IMR-90 (cell line): ENCODE results near the gene CENATAC. TPM values are rescaled to one million over a fixed set of nuclear protein-coding genes. Genes with fewer than 3 reads are reported as not detected.
A peak's percentile ranks its signal among the peaks of the same experiment; 100 is the strongest.

Experiments
- ATAC-seq: fragments of 200-7000 bp; cut with Tn5 transposase; 2 replicates; pipeline ENCODE4 v1.9.1; 2020; ENCODE audit warnings: low read depth, mild to moderate bottlenecking, moderate library complexity
- BruUV-seq: library from RNA; stranded (reverse); fragments of 400-500 nt; replicated peaks from 2 replicates; lab custom pipeline; 2021; lab: Mats Ljungman, UMichigan
- CTCF ChIA-PET: fragments of 300-600 bp; formaldehyde crosslinking; extraction: SDS; loops from one replicate; lab custom pipeline; 2021; ENCODE audit warnings: antibody characterized with exemption; lab: Yijun Ruan, JAX
- POLR2A ChIA-PET: fragments of 300-600 bp; sonication (Branson Sonifier 250); formaldehyde crosslinking; loops from one replicate; lab custom pipeline; 2022; ENCODE audit warnings: antibody characterized with exemption; ENCODE audit not compliant: unreplicated experiment; lab: Charles Lee
- DNase-seq: peaks from one replicate; pipeline ENCODE4 v3.0.0; 2013
- H2AFZ ChIP-seq: replicated peaks from 2 replicates; pipeline ENCODE3; 2013; ENCODE audit warnings: low read length, mild to moderate bottlenecking; ENCODE audit not compliant: poor library complexity
- H2AK5ac ChIP-seq: 2 replicates; pipeline ENCODE4 v1.6.1; 2013; ENCODE audit warnings: low read depth, low read length, inconsistent platforms
- H2AK9ac ChIP-seq: replicated peaks from 2 replicates; pipeline ENCODE3; 2013; ENCODE audit warnings: mild to moderate bottlenecking, low read depth, low read length, moderate library complexity; ENCODE audit not compliant: poor library complexity
- H2BK120ac ChIP-seq: 2 replicates; pipeline ENCODE4 v1.6.1; 2013; ENCODE audit warnings: low read depth, low read length, inconsistent platforms
- H2BK15ac ChIP-seq: 3 replicates; pipeline ENCODE4 v1.6.1; 2013; ENCODE audit warnings: low read depth, low read length, inconsistent platforms
- H2BK20ac ChIP-seq: 2 replicates; pipeline ENCODE4 v1.6.1; 2013; ENCODE audit warnings: low read depth, mild to moderate bottlenecking, inconsistent platforms, low read length, moderate library complexity
- H2BK5ac ChIP-seq: 2 replicates; pipeline ENCODE4 v1.6.1; 2013; ENCODE audit warnings: mild to moderate bottlenecking, low read depth, low read length, inconsistent platforms; ENCODE audit not compliant: poor library complexity, severe bottlenecking
- H3K14ac ChIP-seq: replicated peaks from 2 replicates; pipeline ENCODE4 v1.6.1; 2013; ENCODE audit warnings: low read depth, low read length, inconsistent platforms
- H3K18ac ChIP-seq: 2 replicates; pipeline ENCODE4 v1.6.1; 2013; ENCODE audit warnings: low read depth, low read length, control low read depth
- H3K23ac ChIP-seq: 2 replicates; pipeline ENCODE4 v1.6.1; 2013; ENCODE audit warnings: low read depth, low read length, inconsistent platforms
- H3K27ac ChIP-seq: 2 replicates; pipeline ENCODE4 v1.5.1; 2013; ENCODE audit warnings: mild to moderate bottlenecking, control low read depth, low read length; ENCODE audit not compliant: insufficient read depth
- H3K27me3 ChIP-seq: 2 replicates; pipeline ENCODE4 v1.6.1; 2013; ENCODE audit warnings: low read length; ENCODE audit not compliant: control insufficient read depth, insufficient read depth
- H3K36me3 ChIP-seq: 2 replicates; pipeline ENCODE4 v1.6.1; 2013; ENCODE audit warnings: low read length, mixed read lengths; ENCODE audit not compliant: control insufficient read depth, insufficient read depth
- H3K4ac ChIP-seq: 2 replicates; pipeline ENCODE4 v1.6.1; 2013; ENCODE audit warnings: low read depth, low read length, inconsistent platforms
- H3K4me1 ChIP-seq: 2 replicates; pipeline ENCODE4 v1.6.1; 2013; ENCODE audit warnings: low read length, mixed read lengths; ENCODE audit not compliant: control insufficient read depth, insufficient read depth
- H3K4me2 ChIP-seq: 2 replicates; pipeline ENCODE4 v1.6.1; 2013; ENCODE audit warnings: low read depth, mild to moderate bottlenecking, control low read depth, low read length, moderate library complexity
- H3K4me3 ChIP-seq: 2 replicates; pipeline ENCODE4 v1.5.1; 2013; ENCODE audit warnings: low read depth, mild to moderate bottlenecking, control low read depth, low read length, moderate library complexity; ENCODE audit not compliant: insufficient read depth
- H3K56ac ChIP-seq: 2 replicates; pipeline ENCODE4 v1.6.1; 2013; ENCODE audit warnings: low read length, inconsistent platforms; ENCODE audit not compliant: insufficient read depth; ENCODE audit errors: extremely low read depth
- H3K79me1 ChIP-seq, 2 experiments: 2 replicates each; pipeline ENCODE4 v1.6.1; 2013; ENCODE audit warnings: low read length in 2 of 2, inconsistent platforms in 1 of 2, low read depth in 1 of 2
- H3K9ac ChIP-seq: 2 replicates; pipeline ENCODE4 v1.6.1; 2013; ENCODE audit warnings: low read depth, low read length, control low read depth
- H3K9me1 ChIP-seq: 2 replicates; pipeline ENCODE4 v1.6.1; 2013; ENCODE audit warnings: low read length, inconsistent platforms; ENCODE audit not compliant: insufficient read depth
- H3K9me3 ChIP-seq: 2 replicates; pipeline ENCODE4 v1.6.1; 2013; ENCODE audit warnings: low read length; ENCODE audit not compliant: control insufficient read depth, insufficient read depth
- H4K20me1 ChIP-seq: 2 replicates; pipeline ENCODE4 v1.6.1; 2013; ENCODE audit warnings: low read length, inconsistent platforms; ENCODE audit not compliant: insufficient read depth
- H4K5ac ChIP-seq: 2 replicates; pipeline ENCODE4 v1.6.1; 2013; ENCODE audit warnings: mild to moderate bottlenecking, low read depth, low read length, control low read depth
- H4K8ac ChIP-seq, 2 experiments: 2 replicates each; pipeline ENCODE4 v1.6.1; 2013; ENCODE audit warnings: low read depth in 2 of 2, low read length in 2 of 2, control low read depth in 1 of 2, inconsistent platforms in 1 of 2
- H4K91ac ChIP-seq: 2 replicates; pipeline ENCODE4 v1.6.1; 2013; ENCODE audit warnings: low read depth, low read length, inconsistent platforms; ENCODE audit not compliant: insufficient read depth
- BHLHE40 ChIP-seq: fragments of 150-350 bp; IDR thresholded peaks from 2 replicates; pipeline ENCODE4 v1.6.1; 2016; ENCODE audit warnings: mild to moderate bottlenecking, low read depth, low read length
- CEBPB ChIP-seq: IDR thresholded peaks from 2 replicates; pipeline ENCODE4 v1.6.1; 2012; ENCODE audit warnings: low read depth, low read length, improper control_type of control experiment
- CHD1 ChIP-seq: IDR thresholded peaks from 2 replicates; pipeline ENCODE4 v1.6.1; 2012; ENCODE audit warnings: low read depth, low read length, improper control_type of control experiment
- FOS ChIP-seq: fragments of 150-350 bp; IDR thresholded peaks from 2 replicates; pipeline ENCODE4 v1.6.1; 2016; ENCODE audit warnings: low read depth, low read length
- MAFK ChIP-seq: IDR thresholded peaks from 2 replicates; pipeline ENCODE4 v1.6.1; 2012; ENCODE audit warnings: low read depth, low read length, improper control_type of control experiment
- MAZ ChIP-seq: IDR thresholded peaks from 2 replicates; pipeline ENCODE4 v1.6.1; 2012; ENCODE audit warnings: low read depth, mild to moderate bottlenecking, low read length, improper control_type of control experiment, moderate library complexity, borderline replicate concordance
- MXI1 ChIP-seq: IDR thresholded peaks from 2 replicates; pipeline ENCODE4 v1.6.1; 2012; ENCODE audit warnings: low read depth, mild to moderate bottlenecking, low read length, moderate library complexity, borderline replicate concordance
- POLR2A ChIP-seq: IDR thresholded peaks from 2 replicates; pipeline ENCODE4 v1.6.1; 2012; ENCODE audit warnings: mild to moderate bottlenecking, low read depth, low read length
- RAD21 ChIP-seq: IDR thresholded peaks from 2 replicates; pipeline ENCODE4 v1.6.1; 2012; ENCODE audit warnings: low read length, improper control_type of control experiment
- RCOR1 ChIP-seq: IDR thresholded peaks from 2 replicates; pipeline ENCODE4 v1.6.1; 2012; ENCODE audit warnings: mild to moderate bottlenecking, low read length, improper control_type of control experiment; ENCODE audit not compliant: insufficient replicate concordance
- SMC3 ChIP-seq: fragments of 150-350 bp; IDR thresholded peaks from 2 replicates; pipeline ENCODE4 v1.6.1; 2016; ENCODE audit warnings: low read depth, mild to moderate bottlenecking, antibody characterized with exemption, low read length, moderate library complexity
- WGBS, 2 experiments: methylation state at CpG; one replicate each; pipeline versions ENCODE4 v1.1.5 to v1.1.7; 2013; ENCODE audit warnings: missing lambda C conversion rate in 2 of 2; ENCODE audit not compliant: insufficient read length in 1 of 2; ENCODE audit errors: extremely low coverage in 2 of 2; 5-methylcytosine and 5-hydroxymethylcytosine counted together
- dilution Hi-C: fragments of 300-500 bp; cut with HindIII; formaldehyde crosslinking; loops from one replicate; pipeline ENCODE4 v1.14.3; 2018; ENCODE audit warnings: low sequenced_read_pairs; ENCODE audit not compliant: unreplicated experiment
- in situ Hi-C: fragments of 300-500 bp; cut with MboI; formaldehyde crosslinking; loops from 3 replicates; pipeline ENCODE4 v1.14.3; 2019; ENCODE audit warnings: low sequenced_read_pairs, inconsistent platforms, mixed read lengths
- intact Hi-C: fragments of 100-400 bp; cut with micrococcal nuclease; formaldehyde crosslinking; loops from 2 replicates; pipeline ENCODE4 v1.10.0; 2022
- polyA plus RNA-seq, 3 experiments: library from polyadenylated mRNA; depleted of rRNA; stranded (reverse); fragments of >200 nt; gene quantifications; 2 replicates each; pipeline ENCODE4 v1.2.3, GENCODE V29; 2012; ENCODE audit warnings: low replicate concordance in 1 of 3
- total RNA-seq: library from RNA; depleted of rRNA; stranded (reverse); fragments of >200 nt; gene quantifications from 2 replicates; pipeline ENCODE4 v1.2.3, GENCODE V29; 2012
- TF ChIP-seq, protein P1 (sequence below): conservative IDR thresholded peaks from 2 replicates; pipeline ENCODE4 v1.5.1; 2012; ENCODE audit warnings: mild to moderate bottlenecking, low read depth, low read length, improper control_type of control experiment
- TF ChIP-seq, protein P2 (sequence below): fragments of 150-350 bp; IDR thresholded peaks from 2 replicates; pipeline ENCODE4 v1.6.1; 2017; ENCODE audit warnings: mild to moderate bottlenecking, antibody characterized with exemption, low read length, low read depth

Gene CENATAC
- total and polyA plus RNA-seq, 2 of the 4 experiments (the other 2 are of a cell fraction) = 13.1 to 16.7 TPM

DNA sequence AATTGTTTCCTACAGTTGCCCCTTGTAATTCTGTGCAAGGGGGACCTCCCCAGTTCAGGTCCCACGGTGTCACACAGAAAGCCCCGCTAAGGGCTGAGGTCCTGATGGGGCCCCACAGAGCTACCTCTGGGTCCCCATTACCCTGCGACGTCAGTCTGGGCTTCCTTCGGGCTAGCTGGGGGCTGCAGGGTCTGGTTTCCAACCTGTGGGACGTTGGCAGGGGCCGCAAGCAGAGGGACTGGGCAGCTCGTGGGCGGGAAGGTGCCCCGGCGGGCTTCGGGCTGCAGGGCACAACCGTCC is 32.0 kb downstream of the CENATAC start (continued):
- TF ChIP-seq CHD1 (no peak), RCOR1 (no peak), FOS (no peak)

DNA sequence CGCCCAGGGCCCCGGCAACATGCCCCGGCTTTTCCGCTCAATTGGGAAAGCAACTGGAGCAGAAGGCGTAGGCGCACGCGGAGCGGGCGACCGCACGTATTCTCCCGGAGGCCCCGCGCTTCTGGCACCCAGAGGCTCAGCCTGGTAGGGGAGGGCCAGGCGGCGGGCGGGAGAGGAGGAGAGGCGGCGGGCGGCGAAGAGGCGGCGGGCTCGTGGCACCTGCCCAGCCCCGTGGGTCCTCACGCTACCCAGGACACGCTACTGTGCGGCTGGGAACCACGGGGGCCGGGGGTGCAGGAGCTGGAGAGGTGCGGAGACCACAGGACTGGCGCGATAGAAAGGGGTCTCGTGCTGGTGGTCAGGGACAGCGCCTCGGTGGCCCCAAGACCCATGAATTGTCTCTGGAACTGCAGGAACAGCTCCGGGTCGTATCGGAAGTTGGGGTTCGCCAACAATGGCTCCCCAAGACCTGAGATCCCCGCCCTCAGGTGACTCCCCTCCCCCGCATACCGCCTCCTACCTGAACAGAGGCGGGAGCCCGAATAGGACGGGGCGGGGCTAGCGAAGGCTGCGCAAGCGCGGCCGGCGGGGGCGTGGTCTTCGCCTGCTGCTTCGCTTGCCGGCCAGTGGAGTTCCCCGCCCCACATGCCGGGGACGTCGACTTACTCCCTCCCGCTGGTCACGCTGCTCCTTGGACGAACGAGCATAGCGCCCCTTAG is 32.5 kb downstream of the CENATAC start, which contains the start of gene SLC37A4:
Gene SLC37A4, minus strand, starts transcription at position 549 of the 719 bp plus-strand sequence.
- Histone ChIP-seq H4K91ac (peak within 1 kb of the TSS; percentile 48), H2AK9ac (peak within 1 kb of the TSS; percentile 77), H2BK20ac (no peak within 1 kb of the TSS), H3K4ac (peak within 1 kb of the TSS; percentile 58), H3K14ac (peak within 1 kb of the TSS; percentile 15; the same call in 1 of the 2 replicates), H4K5ac (no peak within 1 kb of the TSS), H3K4me3 (peak within 1 kb of the TSS; percentile 65), H3K36me3 (peaks cover 2% of the 10 kb centered on the region), H3K9me1 (no peaks in the 10 kb centered on the region; the same call in 1 of the 2 replicates), H3K56ac (no peak within 1 kb of the TSS), H2AK5ac (peak within 1 kb of the TSS; percentile 30), H3K4me1 (no peaks in the 10 kb centered on the region), H2BK15ac (no peak within 1 kb of the TSS), H2AFZ (peak within 1 kb of the TSS; percentile 99), H3K23ac (peak within 1 kb of the TSS; percentile 75; the same call in 1 of the 2 replicates), H2BK120ac (0 out of 2 replicates have a peak within 1 kb of the TSS, but pooled peaks have one; percentile 28), H3K27me3 (no peaks in the 10 kb centered on the region), H4K20me1 (no peaks in the 10 kb centered on the region; the same call in 1 of the 2 replicates), H3K18ac (no peak within 1 kb of the TSS), H3K27ac (peak within 1 kb of the TSS; percentile 5; the same call in 1 of the 2 replicates), H3K9ac (peak within 1 kb of the TSS; percentile 47), H3K9me3 (no peaks in the 10 kb centered on the region), H2BK5ac (no peak within 1 kb of the TSS), H4K8ac (peak within 1 kb of the TSS in 1 of 2 experiments; percentile 83; a peak in 1 of 4 replicates), H3K79me1 (peaks cover 2 to 19% of the 10 kb centered on the region in 2 experiments; a peak in 2 of 4 replicates), H3K4me2 (peak within 1 kb of the TSS; percentile 76)
- 0% methylated on average over 38 of the region's 67 CpGs; no CpG with 5 or more reads in 1 of the 2 experiments for WGBS, 2 experiments
- no TSS peak for BruUV-seq
- DNase-seq (peak; percentile 97), ATAC-seq (peak; percentile 98)
- in situ Hi-C loops (no loop called here), intact Hi-C loops (no loop called here), dilution Hi-C loops (no loop called here)
- TF ChIP-seq MXI1 = peak; percentile 90; the same call in 1 of the 2 replicates
- TF ChIP-seq, protein P1, sequence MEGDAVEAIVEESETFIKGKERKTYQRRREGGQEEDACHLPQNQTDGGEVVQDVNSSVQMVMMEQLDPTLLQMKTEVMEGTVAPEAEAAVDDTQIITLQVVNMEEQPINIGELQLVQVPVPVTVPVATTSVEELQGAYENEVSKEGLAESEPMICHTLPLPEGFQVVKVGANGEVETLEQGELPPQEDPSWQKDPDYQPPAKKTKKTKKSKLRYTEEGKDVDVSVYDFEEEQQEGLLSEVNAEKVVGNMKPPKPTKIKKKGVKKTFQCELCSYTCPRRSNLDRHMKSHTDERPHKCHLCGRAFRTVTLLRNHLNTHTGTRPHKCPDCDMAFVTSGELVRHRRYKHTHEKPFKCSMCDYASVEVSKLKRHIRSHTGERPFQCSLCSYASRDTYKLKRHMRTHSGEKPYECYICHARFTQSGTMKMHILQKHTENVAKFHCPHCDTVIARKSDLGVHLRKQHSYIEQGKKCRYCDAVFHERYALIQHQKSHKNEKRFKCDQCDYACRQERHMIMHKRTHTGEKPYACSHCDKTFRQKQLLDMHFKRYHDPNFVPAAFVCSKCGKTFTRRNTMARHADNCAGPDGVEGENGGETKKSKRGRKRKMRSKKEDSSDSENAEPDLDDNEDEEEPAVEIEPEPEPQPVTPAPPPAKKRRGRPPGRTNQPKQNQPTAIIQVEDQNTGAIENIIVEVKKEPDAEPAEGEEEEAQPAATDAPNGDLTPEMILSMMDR = peak; percentile 95
- TF ChIP-seq FOS = no peak
- TF ChIP-seq RCOR1 = no peak
- peak; percentile 54; the same call in 1 of the 2 replicates for TF ChIP-seq RAD21
- TF ChIP-seq MAZ = peak; percentile 95
- TF ChIP-seq, protein P2, sequence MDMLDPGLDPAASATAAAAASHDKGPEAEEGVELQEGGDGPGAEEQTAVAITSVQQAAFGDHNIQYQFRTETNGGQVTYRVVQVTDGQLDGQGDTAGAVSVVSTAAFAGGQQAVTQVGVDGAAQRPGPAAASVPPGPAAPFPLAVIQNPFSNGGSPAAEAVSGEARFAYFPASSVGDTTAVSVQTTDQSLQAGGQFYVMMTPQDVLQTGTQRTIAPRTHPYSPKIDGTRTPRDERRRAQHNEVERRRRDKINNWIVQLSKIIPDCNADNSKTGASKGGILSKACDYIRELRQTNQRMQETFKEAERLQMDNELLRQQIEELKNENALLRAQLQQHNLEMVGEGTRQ = peak; percentile 86
- TF ChIP-seq SMC3 = peak; percentile 52; the same call in 1 of the 2 replicates
- TF ChIP-seq POLR2A = no peak
- peak; percentile 1; the same call in 1 of the 2 replicates for TF ChIP-seq CEBPB
- TF ChIP-seq MAFK = no peak
- TF ChIP-seq BHLHE40 = peak; percentile 47; the same call in 1 of the 2 replicates
- ChIA-PET POLR2A (no interaction called here), CTCF (no interaction called here)
